Measurements from ENCODE around the gene RNF26. TPM values are rescaled to one million over a fixed set of nuclear protein-coding genes. Genes with fewer than 3 reads are reported as not detected.

The RNF26 gene
- total RNA-seq, 1 experiment from 2014 or later, result 13.4 TPM

DNA sequence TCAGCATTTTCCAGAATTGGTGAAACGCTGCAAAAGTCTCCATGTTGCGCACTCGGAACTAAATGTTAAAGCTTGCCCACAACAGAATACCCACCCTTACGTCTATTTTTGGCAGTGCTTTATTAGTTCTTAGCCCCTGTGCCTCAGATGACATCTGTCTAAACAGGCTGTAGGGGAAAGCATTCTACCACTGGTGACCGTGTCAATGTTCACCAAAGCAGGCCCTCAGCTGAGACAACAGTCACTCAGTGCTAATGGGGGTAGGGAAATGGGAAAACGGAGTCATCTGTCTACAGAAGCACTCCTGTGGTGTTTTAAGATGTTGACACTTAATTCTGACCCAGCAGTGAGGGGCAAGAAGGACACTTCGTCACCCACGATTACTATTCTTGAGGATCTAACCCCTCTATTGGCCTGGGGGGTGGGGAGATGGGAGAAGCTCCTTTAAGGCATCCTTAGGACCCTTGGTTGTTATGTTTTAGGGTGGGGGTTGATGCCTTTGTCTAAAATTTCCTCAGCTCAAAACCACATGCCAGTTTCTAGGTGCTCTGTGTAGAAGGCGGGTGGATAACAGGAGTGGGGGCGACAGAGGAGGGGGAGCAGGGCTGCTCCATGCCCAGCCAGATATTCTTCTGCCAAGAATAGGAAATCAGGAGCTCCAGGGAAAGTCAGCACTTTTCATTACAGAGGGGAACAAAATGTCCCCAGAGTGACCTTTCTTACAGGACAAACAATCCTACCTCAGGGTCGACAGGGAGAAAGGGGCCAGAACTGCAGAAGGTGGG is 27.8 kb downstream of the RNF26 start:
- no peak for DNase-seq (ENCODE audit: low read depth)
- in situ Hi-C loops (cut with HindIII; ENCODE audit: low pct_unique_long_range_greater_than_20kb, low sequenced_read_pairs), result no loop called here

DNA sequence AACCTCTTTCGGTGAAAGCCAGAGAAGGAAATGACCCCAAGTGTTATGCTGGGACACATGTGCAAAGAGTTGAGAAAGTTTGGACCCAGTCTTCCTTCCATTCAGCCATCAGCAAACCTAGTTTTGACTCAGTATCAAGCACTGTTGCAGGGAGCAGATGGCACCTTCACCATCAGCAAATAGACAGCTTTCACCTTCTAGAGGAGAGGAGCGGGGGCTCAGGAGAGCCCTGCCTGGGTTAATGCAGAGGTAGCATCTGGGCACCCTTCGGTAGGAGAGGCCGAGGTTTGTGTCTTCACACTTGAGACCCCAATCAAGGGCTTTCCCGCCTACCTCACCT is 28.4 kb downstream of the RNF26 start:
- in situ Hi-C loops (cut with HindIII; ENCODE audit: low pct_unique_long_range_greater_than_20kb, low sequenced_read_pairs), result no loop called here

DNA sequence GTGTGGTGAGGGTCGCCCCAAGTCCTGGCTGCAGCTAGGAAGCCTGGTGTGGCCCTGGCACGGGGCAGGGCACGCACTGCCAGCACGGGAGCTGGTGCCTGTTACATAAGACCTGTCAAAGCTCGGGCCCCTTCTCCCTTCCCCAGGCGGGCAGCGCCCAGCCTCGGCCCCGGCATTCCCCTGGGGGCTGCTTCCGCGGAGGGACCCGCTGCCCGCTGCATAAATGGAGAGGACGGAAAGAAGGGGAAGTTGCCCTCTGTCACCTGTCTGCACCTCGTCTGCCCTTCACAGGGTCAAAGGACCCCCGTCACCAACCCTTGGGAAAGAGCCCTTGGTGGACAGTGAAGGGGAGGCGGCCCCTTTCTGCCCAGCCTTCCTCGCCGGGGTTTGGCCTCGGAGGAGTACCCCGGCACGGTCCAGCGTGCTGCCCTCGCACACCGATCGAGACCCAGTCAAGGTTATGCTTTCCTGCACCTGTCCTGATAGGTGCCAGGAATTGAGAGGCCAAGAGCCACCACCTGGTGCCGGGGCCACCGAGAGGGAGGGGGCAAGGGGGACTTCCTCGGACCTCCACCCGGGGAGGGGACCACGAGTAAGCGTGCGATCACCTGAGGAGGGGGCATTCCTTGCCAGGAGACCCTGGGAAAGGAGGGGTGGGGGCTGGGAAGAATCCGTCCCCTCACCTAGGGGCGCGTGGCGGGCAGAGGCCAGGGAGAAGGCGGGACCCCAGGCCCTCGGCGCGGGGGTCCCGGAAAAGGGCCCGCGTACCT is 28.9 kb downstream of the RNF26 start:
- in situ Hi-C loops (cut with HindIII; ENCODE audit: low pct_unique_long_range_greater_than_20kb, low sequenced_read_pairs), result no loop called here
- no peak for DNase-seq (ENCODE audit: low read depth)

More for the DNA sequence above, 28.4 kb downstream of the RNF26 start:
- no peak for DNase-seq (ENCODE audit: low read depth)

DNA sequence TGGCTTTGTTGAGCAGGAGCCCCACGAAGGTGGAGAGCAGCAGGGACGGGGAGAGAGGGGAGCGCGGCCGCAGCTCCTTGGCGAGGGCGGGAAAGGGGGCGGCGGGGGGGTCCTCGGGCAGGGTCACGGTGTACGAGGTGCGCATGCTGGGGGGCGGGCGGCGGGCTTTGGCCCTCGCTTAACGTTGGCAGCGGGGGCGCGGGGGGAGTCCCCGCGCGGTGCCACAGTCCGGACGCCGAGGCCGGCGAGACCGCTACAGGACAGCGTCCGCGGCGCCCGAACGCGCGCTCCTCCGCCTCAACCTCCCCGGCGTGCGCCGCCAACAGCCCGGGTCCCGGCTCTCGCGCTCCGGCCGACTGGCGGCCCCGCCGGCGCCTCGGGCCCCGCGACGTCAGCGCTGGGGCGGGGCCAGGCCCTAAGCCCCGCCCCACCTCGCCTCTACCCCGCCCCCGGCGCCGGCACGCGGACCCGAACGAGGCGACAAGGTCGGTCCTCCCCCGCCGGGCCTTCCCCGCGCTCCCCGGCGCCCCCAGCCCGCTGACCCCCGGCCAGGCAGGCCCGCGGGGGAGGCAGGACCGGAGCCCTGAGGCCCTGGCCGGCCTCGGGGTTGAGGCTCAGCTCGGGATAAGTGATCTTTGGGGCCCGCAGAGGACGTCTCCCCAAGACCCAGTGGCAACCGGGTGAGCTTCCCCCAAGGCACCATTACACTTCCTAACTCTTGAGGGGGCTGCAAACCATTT is 29.7 kb downstream of the RNF26 start:
- in situ Hi-C loops (cut with HindIII; ENCODE audit: low pct_unique_long_range_greater_than_20kb, low sequenced_read_pairs), result no loop called here
- DNase-seq (ENCODE audit: low read depth), result no peak

DNA sequence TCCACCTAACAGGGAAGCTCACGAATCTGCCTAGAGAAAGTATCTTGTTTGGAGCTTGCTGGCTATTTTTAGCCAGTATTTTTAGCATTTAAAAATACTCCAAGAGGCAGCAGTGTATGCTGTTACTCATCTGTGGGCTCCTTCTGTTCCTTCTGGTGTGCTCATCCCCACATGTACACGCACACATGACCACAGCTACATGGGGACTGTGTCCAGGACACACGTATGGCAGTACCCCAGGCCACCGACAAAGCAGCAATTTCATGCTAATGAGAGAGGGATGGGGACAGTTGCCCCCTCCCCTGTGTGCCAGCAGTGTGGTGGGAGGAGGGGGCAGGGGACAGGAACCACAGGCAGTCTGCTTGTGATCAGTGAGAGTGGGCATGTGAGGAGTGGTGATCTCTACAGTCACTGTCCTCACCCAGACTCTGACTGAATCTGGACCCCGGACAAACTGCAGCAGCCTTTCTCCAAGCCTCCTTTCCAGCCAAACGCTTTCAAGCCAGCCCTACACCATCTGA is 30.8 kb downstream of the RNF26 start:
- no peak for DNase-seq (ENCODE audit: low read depth)
- in situ Hi-C loops (cut with HindIII; ENCODE audit: low pct_unique_long_range_greater_than_20kb, low sequenced_read_pairs), result no loop called here

DNA sequence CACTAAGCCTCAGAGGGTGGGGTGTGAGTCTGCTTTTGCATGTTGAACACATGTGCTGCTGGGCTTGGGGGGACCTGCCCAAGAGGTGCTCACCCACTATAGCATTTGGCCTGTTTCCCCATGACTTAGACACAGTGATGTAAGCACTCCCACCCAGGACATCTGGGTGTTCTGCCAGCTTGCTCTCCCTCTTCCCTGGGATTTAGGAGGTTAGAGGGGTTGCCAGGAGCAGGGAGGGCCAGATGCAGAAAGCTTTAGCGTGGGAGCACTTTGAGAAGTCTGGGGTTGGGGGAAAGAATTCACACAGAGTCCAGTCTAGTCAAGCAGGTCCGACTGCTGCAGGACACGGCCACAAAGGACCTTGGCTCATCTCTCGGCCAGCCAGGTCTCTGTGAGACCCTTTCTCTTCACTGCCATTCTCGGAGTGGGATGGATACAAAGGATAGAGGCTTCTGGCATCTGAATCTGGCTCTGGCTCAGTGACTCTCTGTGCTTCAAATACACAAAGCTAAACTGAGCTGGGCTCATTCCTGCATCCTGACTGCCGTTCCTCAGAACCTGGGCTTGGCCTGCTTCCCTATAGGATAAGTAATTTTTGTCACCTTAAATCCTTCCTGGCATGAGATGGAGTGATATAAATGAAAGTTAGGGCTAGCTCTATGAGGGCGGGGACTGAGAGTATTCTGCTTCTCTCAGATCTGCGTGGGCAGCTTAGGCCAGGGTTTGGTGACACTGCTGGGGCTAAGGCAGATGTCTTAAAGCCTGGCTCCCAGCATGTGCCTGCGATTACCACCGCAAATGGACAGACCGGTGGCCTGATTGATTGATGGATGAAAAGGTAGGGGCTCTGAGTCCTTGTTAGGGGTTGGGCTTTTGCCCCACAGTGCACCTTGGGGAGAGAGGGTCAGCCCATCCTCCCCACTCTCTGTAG is 32.6 kb downstream of the RNF26 start:
- DNase-seq (ENCODE audit: low read depth), result no peak
- in situ Hi-C loops (cut with HindIII; ENCODE audit: low pct_unique_long_range_greater_than_20kb, low sequenced_read_pairs), result no loop called here

DNA sequence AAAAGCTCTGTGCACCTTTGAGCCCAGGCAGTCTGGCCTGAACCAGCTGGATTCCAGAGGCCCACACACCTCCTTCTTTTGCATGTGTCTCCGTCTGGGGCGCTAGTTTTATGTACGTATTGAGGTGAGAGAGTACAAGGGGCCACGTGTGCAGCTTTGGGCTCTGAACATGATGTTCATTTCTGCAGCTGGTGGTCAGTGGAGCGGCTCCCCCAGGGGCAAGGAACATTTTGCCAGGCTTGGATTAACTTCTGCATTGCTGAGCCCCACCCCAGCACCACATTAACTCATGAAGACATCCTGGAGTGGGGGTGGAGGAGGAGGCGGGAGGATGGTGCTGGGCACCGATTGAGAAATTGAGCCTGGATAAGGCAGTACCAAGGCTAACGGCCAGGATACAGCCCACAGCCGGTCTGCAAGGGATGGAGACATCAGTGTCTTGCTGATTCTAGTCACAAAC is 33.4 kb downstream of the RNF26 start:
- DNase-seq (ENCODE audit: low read depth), result no peak
- in situ Hi-C loops (cut with HindIII; ENCODE audit: low pct_unique_long_range_greater_than_20kb, low sequenced_read_pairs), result no loop called here

DNA sequence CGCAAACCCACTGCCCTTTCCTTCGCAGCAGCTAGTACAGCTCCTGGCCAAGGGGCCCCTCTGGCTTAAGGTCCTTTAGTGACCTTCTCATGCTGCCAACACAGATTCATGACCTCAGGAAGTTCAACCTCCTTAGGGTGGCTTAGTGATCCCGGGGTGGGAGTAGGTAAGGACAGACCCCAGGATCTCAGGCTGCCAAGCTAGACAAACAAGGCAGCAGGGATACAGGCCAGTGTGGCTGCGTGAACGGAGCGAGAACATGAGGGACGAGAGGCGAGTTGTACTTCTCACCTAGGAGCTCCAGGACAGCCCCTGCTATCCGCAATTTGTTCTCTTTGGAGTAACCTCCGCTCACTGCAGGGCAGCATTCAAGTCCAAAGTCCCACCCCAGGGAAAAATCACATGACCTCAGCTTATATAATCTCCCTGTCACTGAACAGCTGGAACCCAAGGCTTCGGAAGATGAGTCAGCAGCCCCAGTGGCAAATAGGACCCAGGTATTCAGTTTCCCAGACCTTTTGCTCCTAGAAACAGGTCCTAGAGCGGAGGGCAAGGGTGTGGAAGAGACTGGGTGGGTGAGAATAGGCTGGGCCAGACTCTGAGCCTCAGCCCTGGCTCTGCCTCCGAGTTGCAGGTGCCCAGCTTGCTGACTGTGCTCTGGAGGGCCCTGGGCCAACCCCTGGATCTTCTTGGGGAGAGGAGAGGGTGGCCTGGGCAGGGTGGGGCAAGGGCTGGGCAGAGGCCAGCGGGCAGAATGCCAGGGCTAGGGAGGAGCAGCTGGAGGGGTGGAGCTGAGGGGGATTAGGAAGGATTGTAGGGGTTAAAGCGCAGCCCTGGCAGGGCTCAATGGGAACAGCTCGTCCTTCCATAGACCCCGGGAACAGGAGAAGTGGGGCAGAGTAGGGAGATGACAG is 34.1 kb downstream of the RNF26 start:
- in situ Hi-C loops (cut with HindIII; ENCODE audit: low pct_unique_long_range_greater_than_20kb, low sequenced_read_pairs), result no loop called here

DNA sequence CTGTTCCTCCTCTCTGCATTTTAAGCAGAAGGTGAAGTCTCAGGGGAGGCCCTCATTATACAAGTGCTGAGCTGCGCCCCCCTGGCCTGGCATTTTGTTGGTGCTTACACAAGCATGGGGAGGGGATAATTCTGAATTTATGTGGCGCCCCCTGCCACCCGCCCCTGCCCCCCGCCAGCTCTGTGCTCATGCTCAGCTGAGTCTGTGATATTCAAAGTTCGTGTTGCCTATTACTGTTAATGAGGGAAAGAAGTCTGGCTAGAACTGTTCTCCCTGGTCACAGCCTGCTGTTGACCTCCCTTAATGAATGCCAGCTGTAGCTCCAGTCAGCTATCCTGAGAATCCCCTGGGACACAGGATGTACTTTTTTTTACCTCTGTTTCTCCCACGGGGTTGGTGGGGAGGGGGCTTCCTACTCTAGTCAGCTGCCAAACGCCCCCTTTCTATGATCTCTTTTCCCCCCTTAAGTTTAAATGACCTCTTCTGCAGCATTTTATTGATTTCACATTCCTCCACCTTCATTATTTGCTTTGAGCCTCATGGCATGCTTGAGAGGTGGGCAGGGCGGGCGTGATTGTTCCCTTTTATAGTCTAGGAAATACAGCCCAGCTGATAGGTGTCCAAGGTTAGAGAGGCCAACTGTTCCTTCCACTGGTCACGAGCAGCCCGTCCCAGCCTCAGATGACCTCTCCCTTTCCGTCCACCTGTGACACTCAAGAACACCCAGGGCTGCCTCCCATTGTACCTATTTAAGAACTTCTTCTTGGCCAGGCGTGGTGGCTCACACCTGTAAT is 35.0 kb downstream of the RNF26 start:
- in situ Hi-C loops (cut with HindIII; ENCODE audit: low pct_unique_long_range_greater_than_20kb, low sequenced_read_pairs), result no loop called here

More for the DNA sequence above, 34.1 kb downstream of the RNF26 start:
- DNase-seq (ENCODE audit: low read depth), result peak; percentile 59

DNA sequence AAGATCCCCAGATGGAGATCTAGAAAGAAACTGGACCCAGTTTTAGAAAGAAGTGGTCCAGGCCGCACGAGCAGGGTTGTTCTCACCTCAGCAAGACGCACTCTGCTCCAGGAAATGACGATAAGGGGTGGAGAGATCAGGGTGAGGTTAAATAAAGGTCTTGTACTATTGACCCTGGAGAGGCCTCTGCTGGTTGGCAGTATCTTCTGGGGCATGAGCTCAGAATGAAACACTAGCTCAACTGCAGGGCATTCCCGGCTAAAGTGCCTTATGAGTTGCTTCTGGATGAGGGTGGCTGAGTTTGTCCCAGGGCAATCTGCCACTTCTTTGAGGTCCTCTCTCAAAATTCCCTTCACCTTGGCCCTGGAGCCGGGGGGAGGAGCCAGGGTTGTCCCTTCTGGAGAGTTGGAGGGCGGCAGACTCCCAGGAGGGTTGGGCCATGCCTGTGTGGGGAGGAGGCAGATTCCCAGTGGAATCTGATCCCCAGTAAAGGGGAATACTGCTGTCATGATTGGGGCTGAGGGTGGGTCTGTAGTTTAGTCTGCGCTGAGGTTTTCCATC is 36.2 kb downstream of the RNF26 start:
- in situ Hi-C loops (cut with HindIII; ENCODE audit: low pct_unique_long_range_greater_than_20kb, low sequenced_read_pairs), result no loop called here

More for the DNA sequence above, 35.0 kb downstream of the RNF26 start:
- DNase-seq (ENCODE audit: low read depth), result no peak

DNA sequence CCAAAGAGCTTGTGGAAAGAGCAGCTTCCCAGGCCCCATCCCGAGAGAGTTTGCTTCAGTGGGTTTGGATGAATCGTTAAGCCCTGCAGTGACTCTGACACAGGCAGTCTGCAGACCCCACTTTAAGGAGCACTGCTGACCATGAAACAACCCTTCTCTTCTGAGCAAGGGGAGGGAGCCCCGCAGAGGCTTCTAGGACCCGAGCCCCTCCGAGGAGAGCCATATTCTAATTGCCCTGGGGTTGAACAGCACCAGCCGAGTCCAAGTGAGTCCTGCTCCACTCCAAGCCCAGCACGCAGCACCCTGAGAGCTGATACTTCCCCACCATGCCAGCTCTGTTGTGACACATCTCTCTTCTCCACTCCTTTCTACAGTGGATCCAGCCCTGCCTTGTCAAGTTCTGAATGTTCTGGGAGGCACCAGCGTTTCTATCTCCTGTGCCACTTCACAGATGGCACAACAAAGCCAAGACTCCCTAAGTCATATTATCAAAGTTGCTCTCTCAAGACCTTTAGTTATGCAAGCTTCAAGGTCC is 36.8 kb downstream of the RNF26 start:
- DNase-seq (ENCODE audit: low read depth), result no peak
- in situ Hi-C loops (cut with HindIII; ENCODE audit: low pct_unique_long_range_greater_than_20kb, low sequenced_read_pairs), result no loop called here

More for the DNA sequence above, 36.2 kb downstream of the RNF26 start:
- DNase-seq (ENCODE audit: low read depth), result no peak

DNA sequence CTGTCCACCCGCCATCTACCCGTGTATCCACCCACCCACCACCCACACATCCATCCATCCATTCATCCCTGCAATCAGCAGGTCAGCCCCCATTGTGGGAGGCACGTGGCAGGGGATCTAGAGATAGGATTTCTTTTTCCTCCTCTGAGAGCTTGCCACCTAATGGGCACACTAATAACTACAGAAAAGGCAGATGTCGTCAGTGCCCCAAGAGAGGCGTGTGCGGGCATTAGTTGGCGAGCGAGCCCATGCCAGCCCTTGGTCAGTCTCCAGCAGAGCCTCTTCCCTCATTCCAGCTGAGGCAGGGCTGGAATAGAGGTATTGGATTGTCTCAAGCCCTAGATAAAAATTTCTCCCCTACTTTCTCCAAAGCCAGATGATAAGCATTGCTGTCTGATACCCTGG is 37.5 kb downstream of the RNF26 start:
- in situ Hi-C loops (cut with HindIII; ENCODE audit: low pct_unique_long_range_greater_than_20kb, low sequenced_read_pairs), result no loop called here
- peak; percentile 36 for DNase-seq (ENCODE audit: low read depth)

DNA sequence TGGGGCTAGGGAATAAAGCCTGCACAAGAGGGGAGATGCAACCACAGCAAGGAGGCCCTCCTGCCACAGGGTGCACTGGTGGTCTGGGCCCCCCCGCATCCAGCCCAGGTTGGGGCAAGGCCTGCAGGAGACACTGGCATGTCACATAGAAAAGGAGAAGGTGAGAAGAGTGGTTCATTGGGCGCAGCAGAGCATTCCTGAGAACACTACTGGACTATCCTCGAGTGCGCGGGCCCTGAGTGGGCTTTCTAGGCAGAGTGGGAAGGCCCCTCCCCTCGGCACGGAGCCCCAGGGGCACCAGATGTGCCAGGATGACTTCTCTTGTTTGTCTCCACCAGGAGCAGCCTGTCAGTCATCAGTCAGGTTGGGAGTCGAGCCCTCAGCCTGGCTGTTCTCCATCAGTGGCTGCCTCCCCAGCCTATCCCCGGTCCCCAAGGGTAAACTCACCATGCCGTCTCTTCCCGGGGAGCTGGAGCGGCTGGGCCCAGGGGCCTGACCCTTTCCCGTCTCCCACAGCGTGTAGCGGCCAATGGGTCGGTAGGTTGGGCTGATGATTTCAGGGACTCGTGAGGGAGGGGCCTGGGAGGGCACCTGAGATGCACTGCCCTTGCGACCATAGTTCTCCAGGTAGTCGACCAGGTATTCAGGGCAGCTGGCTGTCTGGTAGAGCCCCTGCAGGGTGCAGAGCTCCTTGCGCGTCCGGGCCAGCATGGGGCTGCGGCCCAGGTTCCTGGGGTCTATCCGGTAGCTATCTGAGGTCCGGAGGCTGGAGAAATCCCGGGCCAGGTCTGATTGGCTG is 38.1 kb downstream of the RNF26 start:
- no peak for DNase-seq (ENCODE audit: low read depth)
- in situ Hi-C loops (cut with HindIII; ENCODE audit: low pct_unique_long_range_greater_than_20kb, low sequenced_read_pairs), result no loop called here

DNA sequence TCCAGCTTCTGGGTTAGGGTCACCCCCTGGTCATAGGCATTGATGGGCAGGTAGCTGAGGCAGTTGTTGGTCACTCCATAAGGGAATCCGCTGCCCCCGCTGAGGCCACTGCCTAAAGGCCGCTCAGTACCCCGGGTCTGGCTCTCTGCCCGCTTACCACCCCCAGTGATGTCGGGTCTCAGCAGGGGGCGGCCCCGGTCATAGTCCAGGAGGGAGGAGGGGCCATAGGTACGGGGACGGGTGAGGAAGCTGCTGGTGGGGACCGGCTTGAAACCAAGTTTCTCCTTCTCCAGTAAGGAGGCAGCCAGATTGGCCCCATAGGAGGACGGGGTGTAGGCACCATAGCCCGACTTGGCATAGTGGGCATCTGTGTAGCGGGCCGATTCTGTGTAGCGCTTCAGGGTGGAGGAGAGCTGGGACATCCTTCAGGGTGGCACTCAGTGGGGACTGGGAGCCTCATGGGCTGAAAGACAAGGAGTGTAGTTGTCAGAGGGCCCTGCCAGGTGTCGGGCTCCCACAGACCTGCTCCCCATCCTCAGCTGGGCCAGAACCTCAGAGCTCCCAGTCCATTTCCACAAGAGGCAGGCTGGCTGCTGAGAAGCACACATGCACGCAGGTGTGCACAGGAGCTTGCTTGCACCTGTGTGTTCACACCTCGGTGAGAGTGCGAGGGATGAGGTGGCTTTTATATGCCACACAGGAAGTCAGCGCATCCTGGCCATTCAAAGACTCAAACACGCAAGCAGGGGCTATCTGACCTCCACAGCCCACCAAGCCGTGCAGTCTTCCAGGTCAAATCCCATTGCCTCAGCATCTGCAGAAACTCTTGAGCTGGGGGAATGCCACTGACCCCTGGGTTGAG is 39.0 kb downstream of the RNF26 start:
- in situ Hi-C loops (cut with HindIII; ENCODE audit: low pct_unique_long_range_greater_than_20kb, low sequenced_read_pairs), result no loop called here

More for the DNA sequence above, 39.0 kb downstream of the RNF26 start:
- DNase-seq (ENCODE audit: low read depth), result no peak

All from Caki2 (cell line).